GM19193 (cell line): ENCODE data around the gene FBXO48.

ENCODE experiments used
- POLR2A ChIP-seq: IDR thresholded peaks from 4 replicates; pipeline ENCODE4 v1.6.1; 2011; ENCODE audit not compliant: insufficient read depth, insufficient read length; ENCODE audit errors: extremely low read depth

FBXO48 gene, protein sequence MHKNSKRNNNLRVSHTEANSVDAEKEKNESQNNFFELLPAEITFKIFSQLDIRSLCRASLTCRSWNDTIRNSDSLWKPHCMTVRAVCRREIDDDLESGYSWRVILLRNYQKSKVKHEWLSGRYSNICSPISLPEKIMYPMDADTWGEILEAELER

DNA sequence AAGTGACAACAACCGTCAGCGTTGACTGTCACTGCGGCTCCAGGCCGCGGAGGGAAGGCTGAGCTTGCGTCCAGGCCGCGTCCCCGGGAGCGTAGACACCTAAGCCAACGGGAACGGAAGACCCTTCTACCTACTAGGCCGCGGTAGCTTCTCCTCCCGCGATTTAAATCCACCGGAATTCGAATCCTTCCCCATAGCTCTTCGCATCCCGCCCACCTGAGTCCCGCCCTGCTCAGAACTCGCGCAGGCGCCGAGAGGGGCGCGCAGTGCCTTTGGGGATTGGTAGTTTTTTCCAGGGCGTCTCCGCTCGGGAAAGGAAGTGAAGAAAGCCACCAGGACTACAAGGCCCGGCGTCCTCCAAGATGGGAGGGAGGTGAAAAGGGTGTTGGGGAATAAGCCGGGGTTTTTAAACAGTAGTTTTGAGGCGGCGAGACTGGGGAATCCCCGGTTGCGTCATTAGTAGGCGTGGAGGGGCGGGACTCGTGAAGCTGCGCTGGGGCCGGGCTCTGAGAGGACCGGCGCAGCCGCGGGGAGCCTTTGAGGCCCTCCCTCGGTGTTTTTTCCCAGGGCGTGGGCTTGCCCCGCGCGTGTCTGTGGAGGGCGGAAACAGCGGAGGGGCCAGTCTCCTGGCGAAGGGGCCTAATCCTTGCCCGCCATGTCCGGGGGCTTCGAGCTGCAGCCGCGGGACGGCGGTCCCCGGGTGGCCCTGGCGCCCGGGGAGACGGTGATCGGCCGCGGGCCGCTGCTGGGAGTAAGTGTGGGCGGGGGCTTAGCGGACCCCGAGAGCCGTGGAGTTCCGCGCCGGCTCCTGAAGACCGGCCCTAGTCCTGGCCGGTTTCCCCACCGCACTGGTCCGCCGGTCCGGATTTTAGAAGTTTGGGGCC, at the start of gene FBXO48, which contains the start of gene APLF:
Gene FBXO48 (minus strand): TSS at position 218 of the 884 bp plus-strand sequence. CDS start 2,149 bp downstream, outside the sequence.
Gene APLF (plus strand): TSS at position 509 of the 884 bp plus-strand sequence. CDS start 147 bp downstream, at position 656.
- peak; percentile 66 for TF ChIP-seq POLR2A

DNA sequence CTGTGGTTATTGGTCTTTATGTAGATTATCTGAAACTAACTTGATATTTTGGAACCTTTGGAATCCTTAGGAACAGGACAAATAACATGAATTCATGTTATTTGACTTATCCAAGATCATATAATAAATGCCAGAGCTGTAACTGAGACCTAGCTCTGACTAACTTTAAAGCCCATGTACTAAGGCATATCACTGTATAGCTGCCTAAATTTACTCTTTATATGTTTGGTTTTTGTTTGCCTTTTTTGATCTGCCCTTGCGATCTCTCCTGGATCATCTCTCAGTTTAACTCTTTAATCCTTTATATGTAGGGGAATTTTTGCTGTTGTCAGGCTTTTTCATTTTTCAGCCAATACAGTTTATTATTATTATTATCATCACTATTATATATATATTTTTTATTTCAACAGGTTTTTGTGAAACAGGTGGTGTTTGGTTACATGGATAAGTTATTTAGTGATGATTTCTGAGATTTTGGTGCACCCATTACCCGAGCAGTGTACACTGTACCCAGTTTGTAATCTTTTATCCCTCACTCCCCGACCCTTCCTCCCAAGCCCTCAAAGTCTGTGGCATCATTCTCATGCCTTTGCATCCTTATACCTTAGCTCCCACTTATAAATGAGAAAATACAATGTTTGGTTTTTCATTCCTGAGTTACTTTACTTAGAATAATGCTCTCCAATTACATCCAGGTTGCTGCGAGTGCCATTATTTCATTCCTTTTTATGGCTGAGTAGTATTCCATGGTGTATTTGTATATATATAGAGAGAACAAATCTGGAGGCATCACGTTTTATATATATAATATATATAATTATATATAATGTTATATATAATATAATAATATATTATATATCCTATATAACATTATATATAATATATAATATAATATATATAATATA, 49.2 kb upstream of the FBXO48 start:
- TF ChIP-seq POLR2A, result no peak

DNA sequence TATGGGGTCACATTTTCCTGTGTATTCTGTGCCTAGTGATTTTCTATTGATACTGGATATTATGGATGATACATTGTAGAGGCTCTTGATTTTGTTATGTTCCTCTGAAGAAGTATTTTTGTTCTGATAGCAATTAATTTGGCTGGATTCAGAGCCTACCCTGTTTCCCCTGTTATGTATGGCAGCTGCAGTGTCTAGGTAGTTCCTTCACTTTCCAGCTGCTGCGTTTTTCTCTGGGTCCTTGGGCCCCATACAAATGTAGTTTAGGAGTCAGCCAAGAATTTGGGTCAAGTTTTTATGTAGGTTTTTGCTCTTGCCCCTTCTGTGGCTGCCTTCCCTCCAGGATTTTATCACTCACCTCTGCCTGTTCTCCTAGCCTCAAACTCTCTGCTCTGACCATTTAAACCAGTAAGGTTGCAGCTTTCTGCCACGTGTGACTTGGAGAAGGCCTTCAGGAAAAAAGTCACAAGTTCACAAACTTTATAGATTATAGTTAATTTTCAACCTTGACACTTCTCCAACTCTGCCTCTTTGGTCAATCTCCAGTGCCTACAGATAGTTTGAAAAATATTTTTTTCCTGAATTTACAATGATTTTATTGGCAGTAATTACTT, 47.3 kb upstream of the FBXO48 start:
- no peak for TF ChIP-seq POLR2A

DNA sequence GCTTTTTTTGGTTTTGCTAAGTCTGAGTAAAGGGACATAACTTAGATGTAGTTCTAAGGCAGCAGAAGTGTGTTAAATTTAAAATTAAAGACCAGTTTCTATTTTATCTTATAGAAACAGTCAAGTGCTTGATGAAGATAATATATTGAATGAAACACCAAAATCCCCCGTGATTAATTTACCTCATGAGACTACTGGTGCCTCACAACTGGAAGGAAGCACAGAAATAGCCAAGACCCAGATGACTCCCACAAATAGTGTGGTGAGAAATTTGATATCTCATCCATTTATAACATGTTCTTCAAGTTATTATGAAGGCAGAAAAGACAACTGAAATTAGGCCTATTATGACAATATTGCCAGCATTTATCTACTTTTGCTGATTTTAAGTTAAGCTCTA, 45.9 kb upstream of the FBXO48 start:
- TF ChIP-seq POLR2A, result no peak

DNA sequence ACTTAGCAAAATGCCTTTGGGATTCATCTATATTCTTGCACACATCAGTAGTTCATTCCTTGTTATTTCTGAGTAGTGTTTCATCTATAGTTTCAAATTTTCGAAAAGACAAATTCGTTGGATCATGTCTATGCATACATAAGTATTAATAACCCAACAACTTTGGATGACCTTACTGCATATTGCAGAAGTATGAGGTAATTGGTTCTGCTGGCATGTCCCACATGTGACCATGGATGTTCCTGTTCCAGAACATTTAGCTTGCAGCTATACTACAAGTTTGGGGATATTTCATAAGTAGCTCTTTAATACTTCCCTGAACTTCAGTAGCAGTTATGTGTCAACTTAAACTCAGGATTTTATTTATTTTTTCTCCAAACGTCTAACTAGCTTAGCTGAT, 45.2 kb upstream of the FBXO48 start:
- TF ChIP-seq POLR2A, result no peak

DNA sequence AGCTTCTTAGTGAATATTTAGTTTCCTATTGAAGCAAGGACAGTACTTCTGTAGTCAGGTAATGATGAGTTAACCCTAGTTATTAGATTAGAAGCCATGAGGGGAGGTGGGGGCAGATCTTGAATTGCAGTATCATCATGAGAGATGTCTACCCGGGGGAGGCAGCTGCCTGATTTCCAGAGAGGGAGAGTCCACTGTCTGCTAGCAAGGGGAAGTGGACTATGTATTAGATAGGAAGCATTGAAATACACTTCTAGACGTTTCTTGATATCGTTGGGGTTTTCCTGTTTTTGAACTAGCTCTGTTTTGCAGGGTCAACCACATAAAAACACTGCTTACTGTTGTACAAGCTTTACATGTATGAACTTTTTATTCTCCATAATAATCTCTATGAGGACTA, 39.1 kb upstream of the FBXO48 start:
- TF ChIP-seq POLR2A, result no peak

DNA sequence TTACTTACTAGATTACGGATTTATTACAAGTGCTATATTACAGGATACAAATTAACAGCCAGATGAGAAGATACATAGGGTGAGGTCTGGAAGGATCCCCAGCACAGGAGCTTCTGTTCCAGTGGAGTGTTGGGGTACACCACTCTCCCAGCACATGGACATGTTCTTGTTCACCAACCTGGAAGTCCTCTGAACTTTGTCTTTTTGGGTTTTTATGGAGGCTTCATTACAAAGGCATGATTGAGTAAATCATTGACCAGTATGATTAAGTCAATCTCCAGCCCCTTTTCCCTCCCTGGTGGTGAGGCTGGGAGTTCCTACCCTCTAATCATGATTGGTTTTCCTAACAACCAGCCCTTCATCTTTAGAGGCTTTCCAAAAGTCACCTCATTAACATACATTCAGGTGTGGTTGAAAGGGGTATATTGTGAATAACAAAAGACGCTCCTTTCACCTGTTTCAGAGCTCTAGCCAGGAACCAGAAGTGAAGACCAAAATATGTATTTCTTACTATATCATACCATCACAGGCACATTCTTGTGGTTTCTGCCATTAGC, 38.6 kb upstream of the FBXO48 start:
- TF ChIP-seq POLR2A, result no peak

DNA sequence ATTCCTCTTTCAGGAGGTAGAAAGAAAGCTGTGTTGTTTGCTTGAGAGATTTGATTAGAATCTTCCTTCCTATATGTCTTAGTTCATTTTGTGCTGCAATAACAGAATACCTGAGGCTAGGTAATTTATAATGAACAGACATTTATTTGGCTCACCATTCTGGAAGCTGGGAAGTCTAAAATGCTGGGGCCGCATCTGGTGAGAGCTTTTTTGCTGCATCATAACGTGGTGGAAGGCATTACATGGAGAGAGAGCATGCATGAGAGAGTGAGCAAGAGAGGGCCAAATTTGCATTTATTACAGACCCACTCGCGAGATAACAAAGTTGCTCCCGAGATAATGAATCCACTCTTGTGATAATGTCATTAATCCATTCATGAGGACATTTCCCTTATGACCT, 34.7 kb upstream of the FBXO48 start:
- TF ChIP-seq POLR2A, result no peak

DNA sequence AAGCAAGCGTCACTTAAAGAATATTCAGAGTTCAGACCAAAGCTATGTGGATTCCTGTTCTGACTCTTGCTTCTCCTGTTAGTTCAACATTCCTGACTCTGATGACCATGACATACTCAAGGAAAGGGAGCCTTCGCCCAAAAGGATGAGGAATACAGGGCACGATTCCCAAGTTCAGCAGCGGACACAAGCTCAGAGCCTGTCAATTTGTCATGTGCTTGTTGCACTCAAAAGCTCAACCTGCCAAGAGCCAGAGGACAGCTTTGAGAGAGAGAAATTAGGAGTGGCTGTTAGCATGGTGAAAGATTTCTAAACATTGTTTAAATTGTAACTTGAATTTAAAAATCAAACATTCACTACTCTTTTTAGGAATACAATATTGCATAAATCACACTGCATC, 33.6 kb upstream of the FBXO48 start:
- no peak for TF ChIP-seq POLR2A

DNA sequence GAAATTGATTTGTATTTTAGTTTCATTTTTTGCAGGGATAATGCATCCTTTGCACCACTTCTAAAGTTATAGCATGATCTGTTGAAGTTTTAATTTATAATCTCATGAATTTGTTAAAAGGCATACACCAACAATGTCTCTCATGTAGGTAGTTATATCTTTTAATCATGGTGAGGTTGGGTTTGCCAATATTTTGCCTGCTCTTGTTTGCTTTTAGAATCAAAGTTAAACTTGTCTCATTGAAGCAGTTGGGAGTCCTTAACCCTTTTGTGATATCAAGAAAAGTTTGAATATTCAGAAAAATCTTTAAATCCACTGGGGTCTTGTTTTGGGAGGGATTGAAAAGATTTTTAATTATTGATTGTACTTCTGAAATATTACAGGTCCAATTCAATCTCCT, 32.0 kb upstream of the FBXO48 start:
- TF ChIP-seq POLR2A, result no peak

DNA sequence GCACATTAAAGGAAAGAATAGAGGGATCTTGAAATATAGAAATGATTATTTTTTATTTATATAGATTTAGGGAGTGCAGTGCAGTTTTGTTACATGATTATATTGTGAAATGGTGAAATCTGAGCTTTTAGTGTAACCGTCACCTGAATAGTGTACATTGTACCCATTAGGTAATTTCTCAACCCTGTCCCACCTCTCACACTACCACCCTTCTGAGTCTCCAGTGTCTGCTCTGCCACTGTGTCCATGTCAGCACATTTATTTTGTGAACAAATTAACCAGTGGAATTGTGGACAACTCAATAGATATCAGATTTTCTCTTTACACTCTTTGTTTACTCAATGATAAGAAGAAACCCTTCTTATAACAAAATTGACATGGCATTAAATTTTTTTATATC, 24.5 kb upstream of the FBXO48 start:
- no peak for TF ChIP-seq POLR2A

DNA sequence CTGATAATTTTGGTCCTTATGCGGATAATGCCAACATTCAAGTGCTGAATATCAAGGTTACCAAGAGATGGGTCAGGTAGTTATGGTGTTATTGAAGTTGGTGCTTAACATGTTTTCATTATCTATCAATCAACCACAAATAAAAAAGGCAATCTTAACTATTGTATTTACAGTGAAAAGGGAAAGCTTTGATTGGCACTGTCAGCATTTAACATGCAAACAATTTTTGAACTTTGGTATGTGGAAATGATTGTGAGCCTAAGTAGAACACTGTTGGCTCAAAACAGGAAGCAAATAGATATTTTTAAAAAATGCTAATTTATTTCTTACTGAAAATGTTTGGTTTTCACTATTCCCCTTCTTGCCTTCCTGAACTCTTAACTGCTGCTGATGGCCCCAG, 22.2 kb upstream of the FBXO48 start:
- TF ChIP-seq POLR2A, result no peak

DNA sequence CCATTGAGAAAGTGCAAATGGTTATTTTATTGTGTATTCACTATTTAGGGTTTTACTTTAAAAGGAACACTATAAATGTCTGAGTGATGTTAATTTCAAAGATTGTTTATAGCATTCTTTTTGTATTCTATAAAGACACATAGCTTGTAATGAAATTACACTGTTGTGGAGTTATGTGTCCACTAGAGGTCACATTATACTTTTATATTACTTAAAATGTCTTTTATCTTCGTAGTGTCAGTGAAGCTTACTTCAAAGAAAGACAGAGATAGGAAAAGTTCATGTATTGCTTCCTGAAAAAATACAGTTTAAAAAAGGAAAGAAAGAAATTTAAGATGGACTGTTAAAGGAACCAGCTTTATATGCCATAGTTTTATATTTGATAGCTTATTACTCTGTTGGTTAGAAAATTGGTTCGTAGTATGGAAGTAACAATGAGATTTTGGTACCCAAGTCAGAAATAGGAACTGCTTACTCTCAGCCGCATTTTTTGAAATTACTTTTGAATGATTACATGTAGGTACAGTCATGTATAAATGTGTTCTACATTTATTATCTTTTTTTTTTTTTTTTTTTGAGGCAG, 20.8 kb upstream of the FBXO48 start:
- no peak for TF ChIP-seq POLR2A

DNA sequence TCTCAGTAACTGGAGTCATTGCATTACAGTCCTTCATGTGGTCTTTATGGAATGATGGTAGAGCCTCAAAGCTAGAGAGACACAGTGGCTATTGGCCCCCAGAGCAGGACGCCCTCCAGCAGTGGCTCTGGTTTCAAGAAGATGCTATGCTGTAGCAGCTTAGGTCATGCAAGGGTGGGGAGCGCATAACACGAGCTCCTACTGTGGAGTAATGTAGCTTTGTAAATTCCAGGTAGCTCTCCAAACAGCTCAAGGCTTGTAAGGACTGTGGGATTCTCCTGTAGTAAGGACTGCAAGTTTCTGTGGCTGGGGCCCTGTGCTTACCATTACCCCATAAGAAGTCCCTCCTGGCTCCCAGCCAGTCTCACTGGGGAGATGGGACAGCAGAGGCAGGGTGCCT, 15.9 kb upstream of the FBXO48 start:
- no peak for TF ChIP-seq POLR2A
